Hepatocyte (in vitro differentiated cells): ENCODE data around the gene CH25H.

Source experiments
- EZH2 ChIP-seq: fragments of 200-600 bp; sonication (generic); IDR thresholded peaks from 2 replicates; pipeline ENCODE4 v1.6.1; 2016; ENCODE audit warnings: antibody characterized with exemption, mild to moderate bottlenecking, borderline replicate concordance
- EZH2phosphoT487 ChIP-seq: fragments of 200-600 bp; sonication (generic); IDR thresholded peaks from one replicate; pipeline ENCODE4 v1.6.1; 2018; ENCODE audit warnings: antibody characterized with exemption, mild to moderate bottlenecking, low read depth, moderate library complexity; ENCODE audit not compliant: unreplicated experiment, severe bottlenecking
- TF ChIP-seq, protein P1 (sequence below): fragments of 200-600 bp; sonication (generic); IDR thresholded peaks from 2 replicates; pipeline ENCODE4 v1.5.1; 2016; ENCODE audit warnings: antibody characterized with exemption, mild to moderate bottlenecking; ENCODE audit not compliant: poor library complexity

GRCh38 chr10:89162596-89162995 lies 44.5 kb downstream of the CH25H start:
- no peak for TF ChIP-seq EZH2
- TF ChIP-seq, protein P1, sequence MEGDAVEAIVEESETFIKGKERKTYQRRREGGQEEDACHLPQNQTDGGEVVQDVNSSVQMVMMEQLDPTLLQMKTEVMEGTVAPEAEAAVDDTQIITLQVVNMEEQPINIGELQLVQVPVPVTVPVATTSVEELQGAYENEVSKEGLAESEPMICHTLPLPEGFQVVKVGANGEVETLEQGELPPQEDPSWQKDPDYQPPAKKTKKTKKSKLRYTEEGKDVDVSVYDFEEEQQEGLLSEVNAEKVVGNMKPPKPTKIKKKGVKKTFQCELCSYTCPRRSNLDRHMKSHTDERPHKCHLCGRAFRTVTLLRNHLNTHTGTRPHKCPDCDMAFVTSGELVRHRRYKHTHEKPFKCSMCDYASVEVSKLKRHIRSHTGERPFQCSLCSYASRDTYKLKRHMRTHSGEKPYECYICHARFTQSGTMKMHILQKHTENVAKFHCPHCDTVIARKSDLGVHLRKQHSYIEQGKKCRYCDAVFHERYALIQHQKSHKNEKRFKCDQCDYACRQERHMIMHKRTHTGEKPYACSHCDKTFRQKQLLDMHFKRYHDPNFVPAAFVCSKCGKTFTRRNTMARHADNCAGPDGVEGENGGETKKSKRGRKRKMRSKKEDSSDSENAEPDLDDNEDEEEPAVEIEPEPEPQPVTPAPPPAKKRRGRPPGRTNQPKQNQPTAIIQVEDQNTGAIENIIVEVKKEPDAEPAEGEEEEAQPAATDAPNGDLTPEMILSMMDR: no peak
- no peak for TF ChIP-seq EZH2phosphoT487
